Stimulated activated CD4-positive, alpha-beta T cell treated with anti-CD3 and anti-CD28 coated beads, TNF-alpha, amount 100 ng/mL, for 4 hours (primary cell): ENCODE data around the gene COL9A2.

Experiments
- DNase-seq, 3 experiments: peaks; one replicate each; pipeline ENCODE4 v3.0.0-alpha.2; 2020; ENCODE audit warnings: low read depth in 3 of 3

The COL9A2 gene

DNA sequence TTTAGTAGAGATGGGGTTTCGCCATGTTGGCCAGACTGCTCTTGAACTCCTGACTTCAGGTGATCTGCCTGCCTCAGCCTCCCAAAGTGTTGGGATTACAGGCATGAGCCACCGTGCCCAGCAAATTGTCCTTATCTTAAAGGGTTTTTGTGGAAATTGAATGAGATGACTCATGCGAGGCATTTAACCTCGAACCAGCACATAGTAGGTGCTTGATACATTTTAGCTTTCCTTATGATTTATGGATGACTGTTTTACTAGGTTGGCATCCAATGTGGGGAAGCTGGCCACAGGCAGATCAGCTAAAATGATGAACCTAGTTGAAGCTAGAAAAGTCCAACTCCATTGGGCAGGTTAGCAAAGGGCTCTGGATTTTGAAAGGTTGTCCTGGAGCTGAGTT is 1.4 kb upstream of the COL9A2 start:
- DNase-seq = no peak

DNA sequence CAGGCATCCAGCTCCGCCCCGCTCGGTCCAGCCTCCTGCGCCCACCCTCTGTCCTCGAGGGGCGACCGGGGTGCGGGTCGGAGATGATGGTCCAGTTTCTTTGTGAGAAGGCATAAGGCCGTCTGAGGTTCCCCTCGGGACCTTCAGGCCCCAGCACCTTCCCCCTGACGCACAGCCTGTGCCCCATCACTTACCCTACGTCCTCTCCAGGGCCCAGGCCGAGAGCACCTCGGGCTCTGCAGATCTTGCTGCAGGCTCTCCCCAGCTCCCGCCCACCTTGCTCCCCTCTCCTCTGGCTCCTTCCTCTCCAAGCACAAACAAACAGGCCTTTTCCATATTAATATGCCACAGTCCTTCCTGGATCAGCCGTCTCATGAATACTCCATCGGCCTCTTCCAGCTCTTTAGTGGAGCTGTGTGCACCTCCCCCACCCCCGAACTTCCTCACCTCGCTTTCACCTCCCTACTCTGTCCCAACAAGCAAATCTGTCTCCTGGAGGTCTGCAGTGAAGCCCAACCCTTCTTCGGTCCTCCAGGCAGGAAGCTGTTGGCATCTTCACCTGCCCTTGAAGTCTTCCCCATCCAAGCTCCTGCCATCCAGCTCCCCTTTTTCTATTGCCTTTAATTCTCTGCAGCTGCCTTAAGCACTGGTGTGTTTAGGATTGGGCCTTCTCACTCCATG is 448 bp upstream of the COL9A2 start:
- no peak for DNase-seq

- DNase-seq = no peak
These were observed 1.1 kb downstream of the COL9A2 start for GRCh38 chr1:40315795-40316594.

DNA sequence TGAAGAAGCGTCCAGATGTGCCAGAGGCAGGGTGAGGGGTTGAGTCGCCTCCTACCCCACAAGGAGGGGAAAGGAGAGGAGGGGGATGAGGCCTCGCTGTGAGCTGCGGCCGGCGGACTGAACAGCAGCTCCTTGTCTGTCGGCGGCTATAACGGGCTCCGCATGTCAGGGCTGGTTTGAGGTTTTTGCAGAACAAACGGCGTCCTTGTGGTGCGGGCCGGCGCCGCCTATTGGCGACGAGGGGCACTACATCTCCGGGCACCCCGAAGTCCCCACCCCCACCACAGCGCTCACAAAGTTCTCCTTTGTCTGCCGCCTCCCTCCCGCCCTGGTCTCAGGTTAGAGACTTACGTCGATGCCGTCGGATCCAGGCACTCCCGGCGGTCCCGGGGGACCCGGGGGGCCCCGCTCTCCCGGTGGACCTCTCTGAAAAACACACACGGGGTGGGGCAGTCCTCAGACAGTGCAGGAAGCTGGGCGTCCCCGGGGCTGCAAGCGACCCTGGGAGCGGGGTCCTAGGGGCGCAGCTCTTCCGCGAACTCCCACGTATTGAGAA is 1.8 kb downstream of the COL9A2 start:
- DNase-seq = peak; percentile 63 to 74 (median 70)

GRCh38 chr1:40314721-40315238 is 2.3 kb downstream of the COL9A2 start:
- DNase-seq = no peak

GRCh38 chr1:40313958-40314720 is 2.9 kb downstream of the COL9A2 start:
- DNase-seq = no peak

- no peak for DNase-seq
These were observed 3.6 kb downstream of the COL9A2 start for GRCh38 chr1:40313329-40313957.

- no peak for DNase-seq
These were observed 4.6 kb downstream of the COL9A2 start for GRCh38 chr1:40312238-40313205.

GRCh38 chr1:40311692-40312091 is 5.4 kb downstream of the COL9A2 start:
- DNase-seq = no peak

GRCh38 chr1:40310983-40311642 is 6.0 kb downstream of the COL9A2 start:
- DNase-seq = no peak

- no peak for DNase-seq
These were observed 7.0 kb downstream of the COL9A2 start for GRCh38 chr1:40310129-40310461.

- no peak for DNase-seq
These were observed 7.5 kb downstream of the COL9A2 start for GRCh38 chr1:40309374-40310128.

DNA sequence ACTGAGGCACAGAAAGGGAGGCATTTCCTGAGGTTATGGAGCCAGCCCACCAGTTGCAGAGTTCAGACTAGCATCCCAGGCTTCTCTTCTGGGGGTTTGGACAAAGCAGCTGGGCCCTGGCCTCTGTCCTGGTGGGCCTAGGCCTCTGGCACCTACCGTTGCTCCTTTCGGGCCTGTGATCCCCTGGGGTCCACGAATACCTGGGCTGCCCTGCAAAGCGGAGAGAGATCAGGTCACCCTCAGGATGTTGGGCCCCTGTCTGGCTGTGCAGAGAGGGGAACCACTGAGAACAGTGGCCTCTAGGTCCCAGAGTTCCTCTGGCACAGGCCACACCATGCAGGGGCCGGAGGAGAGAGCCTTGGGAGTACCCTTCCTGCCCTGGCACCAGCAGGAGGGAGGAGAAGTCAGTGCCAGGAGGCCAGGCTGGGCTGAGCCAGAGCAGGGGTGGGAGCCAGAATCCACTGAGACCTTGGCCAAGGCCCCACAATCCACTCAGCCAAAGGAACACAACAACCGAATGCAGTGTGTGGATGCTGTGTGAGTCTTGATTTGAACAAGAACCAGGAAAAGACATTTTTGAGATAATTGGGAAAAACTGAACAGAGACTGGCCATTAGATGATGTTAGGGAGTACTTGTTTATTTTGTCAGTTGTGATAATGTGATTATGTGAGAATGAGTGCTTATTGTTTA is 8.9 kb downstream of the COL9A2 start:
- DNase-seq = no peak

GRCh38 chr1:40307186-40307585 is 9.9 kb downstream of the COL9A2 start:
- no peak for DNase-seq

DNA sequence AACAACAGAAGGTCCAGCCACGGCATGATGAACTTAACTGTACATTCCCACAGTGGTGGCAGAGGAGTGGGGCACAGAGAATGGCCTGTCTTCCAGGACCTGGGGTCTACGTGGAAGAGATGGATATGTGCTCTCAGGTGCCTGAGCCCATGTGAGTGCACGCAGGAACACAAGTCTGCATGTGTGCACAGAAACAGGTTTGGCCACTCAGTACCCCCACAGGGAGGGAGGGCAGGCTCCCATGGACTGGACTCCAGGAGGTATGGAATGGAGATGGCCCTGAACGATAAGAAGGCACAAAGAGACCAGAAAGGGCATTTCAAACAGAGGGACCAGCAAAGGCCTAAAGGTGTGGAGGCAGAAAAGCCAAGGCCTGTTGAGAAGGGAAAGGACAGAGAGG is 10.8 kb downstream of the COL9A2 start:
- DNase-seq = no peak

DNA sequence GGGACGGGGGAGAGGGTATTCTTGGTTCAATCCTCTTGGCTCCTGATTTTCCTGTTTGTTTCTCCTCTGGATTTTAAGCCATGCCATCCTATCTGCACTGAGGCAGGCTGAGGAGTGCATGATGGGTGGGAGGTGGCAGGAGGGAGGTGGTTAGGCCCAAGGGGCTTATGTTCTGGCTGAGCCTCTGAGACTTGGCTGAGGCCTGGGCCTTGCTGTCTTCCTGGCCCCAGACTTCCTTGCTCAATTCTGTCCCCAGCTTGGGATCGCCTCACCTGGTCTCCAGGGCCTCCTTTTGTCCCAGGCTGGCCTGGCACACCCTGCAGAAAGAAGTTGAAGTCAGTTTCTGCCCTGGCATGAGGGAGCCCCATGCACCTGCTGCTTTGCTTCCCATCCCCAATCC is 11.2 kb downstream of the COL9A2 start:
- no peak for DNase-seq

DNA sequence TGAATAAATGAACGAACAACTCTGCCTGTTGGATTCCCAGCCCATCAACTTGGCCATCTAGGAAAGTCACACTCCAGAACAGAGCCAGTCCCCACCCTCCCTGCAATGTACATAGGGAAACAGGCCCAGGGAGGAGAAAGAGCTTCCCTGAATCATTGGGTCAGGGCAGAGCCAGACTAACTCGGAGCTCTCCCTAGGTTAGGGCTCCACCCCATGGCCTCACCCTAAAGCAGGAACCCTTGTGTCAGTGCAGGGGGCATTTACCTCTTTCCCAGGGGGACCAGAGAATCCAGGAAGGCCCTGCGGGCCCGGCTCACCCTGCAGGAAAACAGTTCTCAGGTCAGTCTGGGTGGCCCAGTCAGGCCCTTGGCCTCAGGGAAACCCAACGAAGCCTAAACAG is 11.6 kb downstream of the COL9A2 start:
- DNase-seq = no peak

DNA sequence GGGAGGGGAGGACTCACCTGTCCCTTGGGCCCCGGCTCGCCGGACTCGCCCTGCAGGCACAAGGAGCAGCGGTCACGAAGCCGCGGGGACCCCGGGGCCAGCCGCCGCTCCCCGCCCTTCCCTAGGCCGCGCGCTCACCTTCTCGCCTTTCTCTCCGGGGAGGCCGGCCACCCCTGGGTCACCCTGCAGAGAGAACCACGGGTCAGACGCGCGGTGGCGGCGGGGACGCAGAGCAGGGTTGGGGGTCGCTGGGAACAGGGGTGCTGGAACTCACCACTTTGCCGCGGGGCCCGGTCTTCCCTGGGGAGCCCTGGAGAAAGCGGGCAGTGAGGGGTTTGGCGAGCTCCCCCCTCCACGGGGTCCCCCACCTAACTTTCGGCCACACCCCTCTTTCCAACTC is 13.3 kb downstream of the COL9A2 start:
- DNase-seq = no peak
